Fibroblast of lung (primary cell): Measurements from ENCODE around the gene KDM1A. TPM values are rescaled to one million over a fixed set of nuclear protein-coding genes. Genes with fewer than 3 reads are reported as not detected.

ENCODE experiments used
- DNase-seq, 2 donors: peaks; one replicate each; pipeline versions ENCODE4 v3.0.0 to v3.0.0-alpha.2; 2010; ENCODE audit warnings: low read depth in 2 of 2
- H2AFZ ChIP-seq: 2 replicates; pipeline ENCODE4 v1.5.1; 2012; ENCODE audit warnings: low read length, control low read depth, inconsistent platforms
- H3K27ac ChIP-seq: 2 replicates; pipeline ENCODE4 v1.5.1; 2011; ENCODE audit warnings: low read length, control low read depth; ENCODE audit not compliant: insufficient read depth
- H3K27me3 ChIP-seq: 2 replicates; pipeline ENCODE4 v1.5.1; 2011; ENCODE audit warnings: mild to moderate bottlenecking, low read length; ENCODE audit not compliant: control insufficient read depth, insufficient read depth
- H3K36me3 ChIP-seq: 2 replicates; pipeline ENCODE4 v1.5.1; 2011; ENCODE audit warnings: low read length; ENCODE audit not compliant: control insufficient read depth, insufficient read depth
- H3K4me1 ChIP-seq: 2 replicates; pipeline ENCODE4 v1.5.1; 2011; ENCODE audit warnings: low read length; ENCODE audit not compliant: control insufficient read depth, insufficient read depth; ENCODE audit errors: extremely low read depth
- H3K4me2 ChIP-seq: 2 replicates; pipeline ENCODE4 v1.5.1; 2011; ENCODE audit warnings: low read length, control low read depth; ENCODE audit not compliant: insufficient read depth; ENCODE audit errors: extremely low read depth
- H3K4me3 ChIP-seq, 4 experiments: fragments of 200-600 bp in 1 of 4; sonication (generic) in 1 of 4; replicated peaks in 1 of 4; 2 replicates each; pipeline ENCODE4 v1.5.1; 2011 to 2016; ENCODE audit warnings: low read length in 4 of 4, low read depth in 3 of 4, mild to moderate bottlenecking in 3 of 4, control low read depth in 2 of 4, inconsistent platforms in 1 of 4, mixed read lengths in 1 of 4; ENCODE audit not compliant: insufficient read depth in 1 of 4; ENCODE audit errors: control extremely low read depth in 1 of 4
- H3K79me2 ChIP-seq: 2 replicates; pipeline ENCODE4 v1.5.1; 2012; ENCODE audit warnings: mild to moderate bottlenecking, low read length, inconsistent platforms; ENCODE audit not compliant: control insufficient read depth, insufficient read depth
- H3K9ac ChIP-seq: 2 replicates; pipeline ENCODE4 v1.5.1; 2011; ENCODE audit warnings: mild to moderate bottlenecking, low read length, control low read depth; ENCODE audit not compliant: insufficient read depth
- H3K9me3 ChIP-seq: 2 replicates; pipeline ENCODE4 v1.5.1; 2012; ENCODE audit warnings: low read depth, low read length; ENCODE audit not compliant: control insufficient read depth, insufficient read depth
- H4K20me1 ChIP-seq: 2 replicates; pipeline ENCODE4 v1.5.1; 2011; ENCODE audit warnings: low read length; ENCODE audit not compliant: control insufficient read depth, insufficient read depth; ENCODE audit errors: extremely low read depth
- CTCF ChIP-seq, 2 donors: IDR thresholded peaks in 1 of 2; conservative IDR thresholded peaks in 1 of 2; 1 replicate in 1 of 2; 2 replicates in 1 of 2; pipeline ENCODE4 v1.5.1; 2011 to 2012; ENCODE audit warnings: low read length in 2 of 2, control low read depth in 1 of 2, inconsistent platforms in 1 of 2, low read depth in 1 of 2, mild to moderate bottlenecking in 1 of 2
- EZH2 ChIP-seq: IDR thresholded peaks from 2 replicates; pipeline ENCODE4 v1.5.1; 2012; ENCODE audit warnings: low read length, control low read depth, mild to moderate bottlenecking; ENCODE audit errors: missing control alignments
- polyA plus RNA-seq, 2 donors: library from polyadenylated mRNA; depleted of rRNA in 1 of 2; stranded (reverse) in 1 of 2; unstranded in 1 of 2; fragments of >200 nt; gene quantifications; 2 replicates each; pipeline ENCODE4 v1.2.1, GENCODE V29; 2011 to 2012; ENCODE audit warnings: missing spikeins in 1 of 2
- total RNA-seq: library from RNA; depleted of rRNA; stranded (reverse); fragments of >200 nt; gene quantifications from 2 replicates; pipeline ENCODE4 v1.2.1, GENCODE V29; 2014

KDM1A gene
- total and polyA plus RNA-seq, 2 donors (not counting 1 experiment from before 2014, with no cell fraction given): 72.0 to 72.4 TPM

- Histone ChIP-seq H3K36me3 (no peaks in the 10 kb centered on the region), H3K79me2 (peaks cover 35% of the 10 kb centered on the region), H4K20me1 (no peaks in the 10 kb centered on the region), H2AFZ (no peak overlapping the region), H3K9me3 (no peaks in the 10 kb centered on the region), H3K27me3 (no peaks in the 10 kb centered on the region), H3K9ac (no peak overlapping the region), H3K27ac (no peak overlapping the region), H3K4me3 (no peak overlapping the region), H3K4me2 (peak overlapping the region; percentile 73), H3K4me1 (peaks cover 3% of the 10 kb centered on the region)
- TF ChIP-seq EZH2: no peak
- TF ChIP-seq CTCF (conservative IDR thresholded peaks at IDR 0.05 in 1 of 2, IDR thresholded peaks at IDR 0.05 in 1 of 2; ENCODE audit: low read depth in 1 of 2, low read length in 2 of 2): no peak
- DNase-seq: no peak
These were observed 103.5 kb downstream of the KDM1A start for GRCh38 chr1:23122796-23123195.

GRCh38 chr1:23123528-23123927, 104.3 kb downstream of the KDM1A start:
- Histone ChIP-seq H3K9ac (no peak overlapping the region), H3K4me2 (no peak overlapping the region), H3K27ac (no peak overlapping the region), H3K4me3 (no peak overlapping the region), H3K79me2 (peaks cover 34% of the 10 kb centered on the region), H4K20me1 (no peaks in the 10 kb centered on the region), H2AFZ (no peak overlapping the region), H3K9me3 (no peaks in the 10 kb centered on the region), H3K4me1 (peaks cover 3% of the 10 kb centered on the region), H3K36me3 (no peaks in the 10 kb centered on the region), H3K27me3 (no peaks in the 10 kb centered on the region)
- no peak for DNase-seq
- TF ChIP-seq EZH2 (no peak), CTCF (conservative IDR thresholded peaks at IDR 0.05 in 1 of 2, IDR thresholded peaks at IDR 0.05 in 1 of 2; ENCODE audit: low read depth in 1 of 2, low read length in 2 of 2) (no peak)

- Histone ChIP-seq H3K27me3 (no peaks in the 10 kb centered on the region), H3K27ac (no peak overlapping the region), H3K79me2 (peaks cover 33% of the 10 kb centered on the region), H3K9me3 (no peaks in the 10 kb centered on the region), H3K9ac (no peak overlapping the region), H3K4me3 (no peak overlapping the region), H2AFZ (no peak overlapping the region), H4K20me1 (no peaks in the 10 kb centered on the region), H3K4me1 (peaks cover 3% of the 10 kb centered on the region), H3K36me3 (no peaks in the 10 kb centered on the region), H3K4me2 (no peak overlapping the region)
- TF ChIP-seq EZH2: no peak
- TF ChIP-seq CTCF (conservative IDR thresholded peaks at IDR 0.05 in 1 of 2, IDR thresholded peaks at IDR 0.05 in 1 of 2; ENCODE audit: low read depth in 1 of 2, low read length in 2 of 2): no peak
- no peak for DNase-seq
These were observed 105.2 kb downstream of the KDM1A start for GRCh38 chr1:23124259-23125026.
